B cell (primary cell): ENCODE measurements around the gene SLC7A5. TPM values are rescaled to one million over a fixed set of nuclear protein-coding genes. Genes with fewer than 3 reads are reported as not detected.

Experiments used
- ATAC-seq: fragments of 200-7000 bp; cut with Tn5 transposase; one replicate; pipeline ENCODE4 v1.10.0; 2021; ENCODE audit warnings: low read depth, mild to moderate bottlenecking, moderate number of reproducible peaks, moderate library complexity
- CTCF ChIA-PET: fragments of 350-600 bp; sonication (Branson Sonifier 250); formaldehyde crosslinking; loops from one replicate; lab custom pipeline; 2021; ENCODE audit warnings: antibody characterized with exemption, inconsistent platforms; lab: Charles Lee
- POLR2A ChIA-PET: fragments of 350-600 bp; sonication (Branson Sonifier 250); formaldehyde crosslinking; loops from one replicate; lab custom pipeline; 2021; ENCODE audit warnings: antibody characterized with exemption; lab: Charles Lee
- DNase-seq: peaks from one replicate; pipeline ENCODE4 v3.0.0; 2013
- H2AFZ ChIP-seq: 2 replicates; pipeline ENCODE4 v1.6.1; 2012; ENCODE audit warnings: mild to moderate bottlenecking, low read depth, low read length; ENCODE audit not compliant: insufficient read depth, poor library complexity, severe bottlenecking
- H3K27ac ChIP-seq, 2 donors: 1 replicate in 1 of 2; 2 replicates in 1 of 2; pipeline ENCODE4 v1.5.1; 2012 to 2013; ENCODE audit warnings: low read length in 2 of 2, mild to moderate bottlenecking in 2 of 2, moderate library complexity in 1 of 2
- H3K27me3 ChIP-seq, 4 experiments: fragments of 200-600 bp in 1 of 4; sonication (generic) in 1 of 4; replicated peaks in 1 of 4; 1 replicate in 2 of 4; 2 replicates in 2 of 4; pipeline versions ENCODE4 v1.6.1 to v1.7.0; 2013 to 2016; ENCODE audit warnings: low read length in 3 of 4, mild to moderate bottlenecking in 2 of 4, mixed read lengths in 1 of 4, moderate library complexity in 1 of 4; ENCODE audit not compliant: insufficient read depth in 4 of 4, control insufficient read depth in 3 of 4; ENCODE audit errors: control extremely low read depth in 1 of 4
- H3K36me3 ChIP-seq, 2 experiments: replicated peaks in 1 of 2; 1 replicate in 1 of 2; 2 replicates in 1 of 2; pipeline versions ENCODE4 v1.6.1 to v1.7.1; 2013; ENCODE audit warnings: low read length in 1 of 2; ENCODE audit not compliant: insufficient read depth in 2 of 2, control insufficient read depth in 1 of 2; ENCODE audit errors: control extremely low read depth in 1 of 2, extremely low read depth in 1 of 2
- H3K4me1 ChIP-seq, 2 donors: fragments of 200-600 bp in 1 of 2; sonication (generic) in 1 of 2; 1 replicate in 1 of 2; 2 replicates in 1 of 2; pipeline versions ENCODE4 v1.5.1 to v1.6.1; 2013 to 2017; ENCODE audit warnings: low read length in 2 of 2; ENCODE audit not compliant: control insufficient read depth in 2 of 2, insufficient read depth in 2 of 2
- H3K4me2 ChIP-seq: replicated peaks from 2 replicates; pipeline ENCODE3; 2012; ENCODE audit warnings: mild to moderate bottlenecking, low read depth, low read length; ENCODE audit not compliant: poor library complexity, severe bottlenecking
- H3K4me3 ChIP-seq, 5 experiments: fragments of 200-600 bp in 1 of 5; sonication (generic) in 1 of 5; 1 replicate in 3 of 5; 2 replicates in 2 of 5; pipeline versions ENCODE4 v1.5.1 to v1.7.0; 2011 to 2016; ENCODE audit warnings: low read length in 4 of 5, mild to moderate bottlenecking in 4 of 5, low read depth in 2 of 5, control low read depth in 1 of 5, moderate library complexity in 1 of 5; ENCODE audit not compliant: insufficient read depth in 1 of 5; ENCODE audit errors: control extremely low read depth in 1 of 5, extremely low read depth in 1 of 5
- H3K79me2 ChIP-seq: fragments of 200-600 bp; sonication (generic); one replicate; pipeline ENCODE4 v1.6.0; 2016; ENCODE audit warnings: low read length; ENCODE audit not compliant: control insufficient read depth, insufficient read depth
- H3K9ac ChIP-seq: fragments of 200-600 bp; sonication (generic); 2 replicates; pipeline ENCODE4 v1.6.1; 2017; ENCODE audit warnings: mild to moderate bottlenecking, low read length, moderate library complexity
- H3K9me3 ChIP-seq, 3 donors: one replicate each; pipeline versions ENCODE4 v1.6.1 to v1.7.1; 2013; ENCODE audit warnings: low read length in 2 of 3; ENCODE audit not compliant: control insufficient read depth in 2 of 3, insufficient read depth in 1 of 3; ENCODE audit errors: control extremely low read depth in 1 of 3
- H4K20me1 ChIP-seq: 2 replicates; pipeline ENCODE4 v1.6.0; 2012; ENCODE audit warnings: mild to moderate bottlenecking, low read length; ENCODE audit not compliant: insufficient read depth, control insufficient read depth, poor library complexity, severe bottlenecking
- H3K27ac Mint-ChIP-seq: one replicate; pipeline ENCODE4 v1.8.0; 2021; ENCODE audit warnings: mixed read lengths
- H3K27me3 Mint-ChIP-seq: one replicate; pipeline ENCODE4 v1.8.0; 2021; ENCODE audit warnings: mixed read lengths
- H3K4me1 Mint-ChIP-seq: one replicate; pipeline ENCODE4 v1.8.0; 2021; ENCODE audit warnings: mixed read lengths
- H3K4me3 Mint-ChIP-seq: one replicate; pipeline ENCODE4 v1.8.0; 2021; ENCODE audit warnings: mixed read lengths
- H3K9me3 Mint-ChIP-seq: one replicate; pipeline ENCODE4 v1.8.0; 2022; ENCODE audit warnings: mixed read lengths; ENCODE audit not compliant: insufficient read depth
- CTCF ChIP-seq: fragments of 200-600 bp; IDR thresholded peaks from one replicate; pipeline ENCODE4 v1.8.0; 2022; ENCODE audit warnings: antibody characterized with exemption, mild to moderate bottlenecking
- EZH2 ChIP-seq: IDR thresholded peaks from 2 replicates; pipeline ENCODE4 v1.6.1; 2012; ENCODE audit warnings: borderline replicate concordance, low read depth, mild to moderate bottlenecking, moderate library complexity, low read length; ENCODE audit not compliant: insufficient read depth, poor library complexity, severe bottlenecking
- WGBS: methylation state at CpG from one replicate; pipeline ENCODE4 v1.1.5; 2013; ENCODE audit warnings: missing lambda C conversion rate; ENCODE audit not compliant: insufficient coverage; 5-methylcytosine and 5-hydroxymethylcytosine counted together
- intact Hi-C: fragments of 100-400 bp; cut with micrococcal nuclease; formaldehyde crosslinking; loops from one replicate; pipeline ENCODE4 v1.10.0; 2022
- polyA plus RNA-seq: library from polyadenylated mRNA; depleted of rRNA; stranded (reverse); fragments of >200 nt; gene quantifications from 2 replicates; pipeline ENCODE4 v1.2.3, GENCODE V29; 2012
- total RNA-seq, 2 donors: library from RNA; stranded (reverse); fragments of 120-200 nt in 1 of 2; gene quantifications; 1 replicate in 1 of 2; 2 replicates in 1 of 2; pipeline versions ENCODE4 v1.2.3 to v1.2.4, GENCODE V29; 2013 to 2022

Gene SLC7A5
- total and polyA plus RNA-seq, 2 donors (not counting 1 experiment from before 2014, with no cell fraction given) = 2.5 to 20.9 TPM

- no peaks in the 10 kb centered on the region for H4K20me1 ChIP-seq
- no peak overlapping the region for H3K9ac ChIP-seq
Measured at GRCh38 chr16:87838643-87839541, 30.4 kb downstream of the SLC7A5 start.

More at GRCh38 chr16:87838643-87839541, 30.4 kb downstream of the SLC7A5 start:
- H3K9me3 Mint-ChIP-seq = no peaks in the 10 kb centered on the region
- H3K27me3 Mint-ChIP-seq = no peaks in the 10 kb centered on the region
- peaks cover 0 to 20% of the 10 kb centered on the region in 2 experiments for H3K36me3 ChIP-seq
- H3K4me3 Mint-ChIP-seq = no peak overlapping the region
- no peak overlapping the region for H3K4me3 ChIP-seq
- H3K27ac Mint-ChIP-seq = no peak overlapping the region
- H3K4me2 ChIP-seq = no peak overlapping the region
- ATAC-seq (no peak), DNase-seq (no peak)
- peaks cover 10% of the 10 kb centered on the region for H3K4me1 Mint-ChIP-seq
- no peaks in the 10 kb centered on the region for H3K27me3 ChIP-seq
- no peaks in the 10 kb centered on the region for H3K9me3 ChIP-seq
- no peak overlapping the region for H3K27ac ChIP-seq
- H2AFZ ChIP-seq = no peak overlapping the region
- 91% methylated on average over 25 of the region's 27 CpGs for WGBS
- POLR2A ChIA-PET = no interaction called here
- peaks cover 6% of the 10 kb centered on the region for H3K79me2 ChIP-seq
- H3K4me1 ChIP-seq = peaks cover 0 to 22% of the 10 kb centered on the region in 2 donors
- TF ChIP-seq EZH2 = no peak
- TF ChIP-seq CTCF = no peak
- intact Hi-C loops = no loop called here
- CTCF ChIA-PET = interaction anchor here (0.7 to 2.2 kb wide), 4 partner anchors 11 to 550 kb away, joined by 3 to 12 read pairs (median 4); no protein-coding TSS in a partner anchor
